Neural progenitor cell (in vitro differentiated cells): ENCODE measurements around the gene C15orf61.

Experiments used
- EZH2 ChIP-seq: fragments of 200-600 bp; sonication (generic); IDR thresholded peaks from 2 replicates; pipeline ENCODE4 v1.6.1; 2017; ENCODE audit warnings: antibody characterized with exemption, mild to moderate bottlenecking, moderate library complexity
- EZH2phosphoT487 ChIP-seq: fragments of 200-600 bp; sonication (generic); IDR thresholded peaks from 2 replicates; pipeline ENCODE4 v1.6.1; 2017; ENCODE audit warnings: antibody characterized with exemption
- TF ChIP-seq, protein P1 (sequence below): fragments of 200-600 bp; sonication (generic); IDR thresholded peaks from 2 replicates; pipeline ENCODE4 v1.5.1; 2017; ENCODE audit warnings: antibody characterized with exemption, mild to moderate bottlenecking

DNA sequence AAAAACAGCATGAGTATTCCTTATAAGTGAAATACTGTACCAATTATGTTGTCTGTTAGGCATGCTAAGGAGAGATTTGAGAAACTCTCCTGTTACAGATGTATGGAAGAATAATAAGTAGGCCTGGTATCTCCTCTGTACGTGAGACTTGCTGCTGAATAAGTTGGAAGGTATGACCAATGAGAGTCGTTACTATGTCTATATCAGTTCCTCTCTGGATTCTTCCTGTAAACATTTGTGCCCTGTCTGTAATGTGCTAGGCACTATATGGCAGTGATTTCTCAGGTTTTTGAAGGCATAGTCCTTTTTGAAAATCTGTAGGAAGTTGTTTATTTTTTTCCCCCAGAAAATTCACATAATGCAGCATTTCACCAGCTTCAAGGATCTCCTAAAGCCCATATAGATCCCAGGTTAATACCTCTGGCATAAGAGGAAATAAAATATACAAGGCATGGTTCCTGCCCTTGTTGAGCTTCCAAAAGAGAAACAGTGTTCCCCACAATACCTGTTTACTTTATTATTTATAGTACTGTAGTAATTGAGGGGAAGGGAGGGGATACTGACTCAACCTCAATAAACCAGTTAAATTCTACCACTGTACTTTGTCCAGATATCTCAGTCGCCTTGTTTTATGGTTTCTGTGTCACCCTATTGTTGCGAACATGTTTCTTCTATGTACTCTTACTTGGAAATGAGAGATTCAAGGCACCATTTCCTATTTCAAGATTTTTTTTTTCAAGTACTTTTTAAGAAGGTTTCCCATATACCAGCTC lies 50.1 kb downstream of the C15orf61 start:
- TF ChIP-seq, protein P1, sequence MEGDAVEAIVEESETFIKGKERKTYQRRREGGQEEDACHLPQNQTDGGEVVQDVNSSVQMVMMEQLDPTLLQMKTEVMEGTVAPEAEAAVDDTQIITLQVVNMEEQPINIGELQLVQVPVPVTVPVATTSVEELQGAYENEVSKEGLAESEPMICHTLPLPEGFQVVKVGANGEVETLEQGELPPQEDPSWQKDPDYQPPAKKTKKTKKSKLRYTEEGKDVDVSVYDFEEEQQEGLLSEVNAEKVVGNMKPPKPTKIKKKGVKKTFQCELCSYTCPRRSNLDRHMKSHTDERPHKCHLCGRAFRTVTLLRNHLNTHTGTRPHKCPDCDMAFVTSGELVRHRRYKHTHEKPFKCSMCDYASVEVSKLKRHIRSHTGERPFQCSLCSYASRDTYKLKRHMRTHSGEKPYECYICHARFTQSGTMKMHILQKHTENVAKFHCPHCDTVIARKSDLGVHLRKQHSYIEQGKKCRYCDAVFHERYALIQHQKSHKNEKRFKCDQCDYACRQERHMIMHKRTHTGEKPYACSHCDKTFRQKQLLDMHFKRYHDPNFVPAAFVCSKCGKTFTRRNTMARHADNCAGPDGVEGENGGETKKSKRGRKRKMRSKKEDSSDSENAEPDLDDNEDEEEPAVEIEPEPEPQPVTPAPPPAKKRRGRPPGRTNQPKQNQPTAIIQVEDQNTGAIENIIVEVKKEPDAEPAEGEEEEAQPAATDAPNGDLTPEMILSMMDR = no peak
- TF ChIP-seq EZH2phosphoT487 (no peak), EZH2 (no peak)
